Left hindlimb (tissue), 1 donor: Measurements from ENCODE around the gene IFNA1.
"Not testable (repeated sequence)": the region's sequence is repeated elsewhere in the genome, so short reads cannot be mapped to it uniquely, and the experiment has no call there.

Experiments
- DNase-seq: peaks from one replicate; pipeline ENCODE4 v3.0.0-alpha.2; 2018

The IFNA1 gene

GRCh38 chr9:21449312-21449711 is 9.1 kb downstream of the IFNA1 start:
- not testable (repeated sequence) for DNase-seq

- no peak for DNase-seq
Measured at GRCh38 chr9:21450733-21451394, 10.6 kb downstream of the IFNA1 start.

GRCh38 chr9:21452681-21453080 is 12.4 kb downstream of the IFNA1 start:
- no peak for DNase-seq

GRCh38 chr9:21454149-21454548 is 13.9 kb downstream of the IFNA1 start:
- no peak for DNase-seq

GRCh38 chr9:21455320-21455719 is 15.1 kb downstream of the IFNA1 start:
- DNase-seq, result no peak

GRCh38 chr9:21461377-21461776 is 21.1 kb downstream of the IFNA1 start:
- no peak for DNase-seq

- no peak for DNase-seq
Measured at GRCh38 chr9:21465138-21465537, 24.9 kb downstream of the IFNA1 start.

- no peak for DNase-seq
Measured at GRCh38 chr9:21465859-21466518, 25.8 kb downstream of the IFNA1 start.

- DNase-seq, result no peak
Measured at GRCh38 chr9:21470126-21470525, 29.9 kb downstream of the IFNA1 start.

- DNase-seq, result no peak
Measured at GRCh38 chr9:21473236-21473635, 33.0 kb downstream of the IFNA1 start.

- no peak for DNase-seq
Measured at GRCh38 chr9:21477466-21477865, 37.2 kb downstream of the IFNA1 start.

GRCh38 chr9:21479152-21479702 is 39.0 kb downstream of the IFNA1 start:
- no peak for DNase-seq

GRCh38 chr9:21481470-21482056 is 41.3 kb downstream of the IFNA1 start:
- DNase-seq, result no peak

GRCh38 chr9:21482213-21482612 is 42.0 kb downstream of the IFNA1 start, which contains the start of gene IFNE:
TSS of gene IFNE (minus strand) at chr9:21482313. CDS start at chr9:21481694, 619 bp downstream.
- no peak for DNase-seq
